Liver (tissue), 9 donors: ENCODE measurements around the gene HIVEP2. TPM values are rescaled to one million over a fixed set of nuclear protein-coding genes. Genes with fewer than 3 reads are reported as not detected.

Experiments used
- DNase-seq: peaks from one replicate; pipeline ENCODE4 v3.0.0-alpha.2; 2017; ENCODE audit warnings: low spot score
- H3K27ac ChIP-seq, 2 donors: one replicate each; pipeline ENCODE4 v1.7.0; 2013; ENCODE audit warnings: inconsistent platforms in 2 of 2, low read length in 2 of 2, control low read depth in 1 of 2, low read depth in 1 of 2, mild to moderate bottlenecking in 1 of 2
- H3K27me3 ChIP-seq, 4 donors: one replicate each; pipeline versions ENCODE4 v1.6.1 to v1.7.0; 2013; ENCODE audit warnings: low read length in 3 of 4, inconsistent platforms in 1 of 4, mild to moderate bottlenecking in 1 of 4, moderate library complexity in 1 of 4; ENCODE audit not compliant: control insufficient read depth in 4 of 4, insufficient read depth in 4 of 4
- H3K36me3 ChIP-seq, 4 donors: one replicate each; pipeline versions ENCODE4 v1.6.1 to v1.7.0; 2013; ENCODE audit warnings: low read length in 3 of 4, mild to moderate bottlenecking in 3 of 4, low read depth in 1 of 4, moderate library complexity in 1 of 4; ENCODE audit not compliant: control insufficient read depth in 4 of 4, insufficient read depth in 3 of 4
- H3K4me1 ChIP-seq, 4 donors: one replicate each; pipeline versions ENCODE4 v1.6.1 to v1.7.0; 2013; ENCODE audit warnings: low read length in 3 of 4, mild to moderate bottlenecking in 3 of 4, moderate library complexity in 1 of 4; ENCODE audit not compliant: control insufficient read depth in 4 of 4, insufficient read depth in 4 of 4
- H3K4me3 ChIP-seq, 3 donors: one replicate each; pipeline versions ENCODE4 v1.6.1 to v1.7.0; 2013; ENCODE audit warnings: low read length in 3 of 3, control low read depth in 1 of 3, low read depth in 1 of 3, mild to moderate bottlenecking in 1 of 3
- H3K9ac ChIP-seq, 2 donors: one replicate each; pipeline ENCODE4 v1.7.0; 2013; ENCODE audit warnings: low read length in 2 of 2, mild to moderate bottlenecking in 2 of 2, moderate library complexity in 2 of 2, control low read depth in 1 of 2, low read depth in 1 of 2
- H3K9me3 ChIP-seq, 4 donors: one replicate each; pipeline versions ENCODE4 v1.6.1 to v1.7.0; 2013; ENCODE audit warnings: low read length in 3 of 4; ENCODE audit not compliant: control insufficient read depth in 4 of 4
- EGR1 ChIP-seq, 2 donors: IDR thresholded peaks; 2 replicates each; pipeline ENCODE4 v1.6.1; 2016 to 2018; ENCODE audit warnings: antibody characterized with exemption in 2 of 2, low read depth in 2 of 2
- FOXA1 ChIP-seq: IDR thresholded peaks from 2 replicates; pipeline ENCODE4 v1.6.1; 2016; ENCODE audit warnings: antibody characterized with exemption
- FOXA2 ChIP-seq: IDR thresholded peaks from 2 replicates; pipeline ENCODE4 v1.6.1; 2016; ENCODE audit warnings: antibody characterized with exemption
- GABPA ChIP-seq, 2 donors: IDR thresholded peaks in 1 of 2; conservative IDR thresholded peaks in 1 of 2; 2 replicates each; pipeline ENCODE4 v1.6.1; 2016; ENCODE audit warnings: antibody characterized with exemption in 2 of 2, mild to moderate bottlenecking in 1 of 2, moderate library complexity in 1 of 2
- HNF4A ChIP-seq, 2 donors: conservative IDR thresholded peaks; 2 replicates each; pipeline ENCODE4 v1.6.1; 2016; ENCODE audit warnings: antibody characterized with exemption in 2 of 2, mild to moderate bottlenecking in 2 of 2
- HNF4G ChIP-seq: IDR thresholded peaks from 2 replicates; pipeline ENCODE4 v1.6.1; 2016; ENCODE audit warnings: antibody characterized with exemption
- JUND ChIP-seq, 2 donors: IDR thresholded peaks; 2 replicates each; pipeline ENCODE4 v1.6.1; 2016; ENCODE audit warnings: antibody characterized with exemption in 2 of 2
- MAX ChIP-seq: IDR thresholded peaks from 2 replicates; pipeline ENCODE4 v1.6.1; 2016; ENCODE audit warnings: antibody characterized with exemption
- NR2F2 ChIP-seq: IDR thresholded peaks from 2 replicates; pipeline ENCODE4 v1.6.1; 2016; ENCODE audit warnings: antibody characterized with exemption
- RAD21 ChIP-seq, 2 donors: IDR thresholded peaks; 2 replicates each; pipeline ENCODE4 v1.6.1; 2016; ENCODE audit warnings: antibody characterized with exemption in 2 of 2, mild to moderate bottlenecking in 2 of 2
- RXRA ChIP-seq, 2 donors: IDR thresholded peaks; 2 replicates each; pipeline ENCODE4 v1.6.1; 2017 to 2018; ENCODE audit warnings: antibody characterized with exemption in 2 of 2, mild to moderate bottlenecking in 1 of 2
- SP1 ChIP-seq: IDR thresholded peaks from 2 replicates; pipeline ENCODE4 v1.6.1; 2018; ENCODE audit warnings: antibody characterized with exemption, mild to moderate bottlenecking
- TAF1 ChIP-seq: conservative IDR thresholded peaks from 2 replicates; pipeline ENCODE4 v1.6.1; 2016; ENCODE audit warnings: antibody characterized with exemption, mild to moderate bottlenecking
- YY1 ChIP-seq: IDR thresholded peaks from 2 replicates; pipeline ENCODE4 v1.6.1; 2016; ENCODE audit warnings: antibody characterized with exemption, mild to moderate bottlenecking
- ZBTB33 ChIP-seq: IDR thresholded peaks from 2 replicates; pipeline ENCODE4 v1.6.1; 2016; ENCODE audit warnings: antibody characterized with exemption
- WGBS: extraction: QIAGEN DNeasy Blood & Tissue Kit; methylation state at CpG from one replicate; pipeline ENCODE4 v1.1.7; 2013; 5-methylcytosine and 5-hydroxymethylcytosine counted together
- polyA plus RNA-seq, 2 donors: library from polyadenylated mRNA; stranded (reverse) in 1 of 2; unstranded in 1 of 2; fragments of 200-250 nt in 1 of 2; fragments of >200 nt in 1 of 2; fragmentation: Nextera tagmentation in 1 of 2; extraction: Ambion mirVana in 1 of 2; gene quantifications; one replicate each; pipeline versions ENCODE4 v1.2.1 to v1.2.3, GENCODE V29; 2013 to 2015
- total RNA-seq, 2 donors: library from RNA; depleted of rRNA; stranded (reverse); fragments of >200 nt; gene quantifications; one replicate each; pipeline ENCODE4 v1.2.3, GENCODE V29; 2014
- TF ChIP-seq, protein P1 (sequence below): IDR thresholded peaks from 2 replicates; pipeline ENCODE4 v1.6.1; 2016; ENCODE audit warnings: antibody characterized with exemption, mild to moderate bottlenecking
- TF ChIP-seq, protein P2 (sequence below): fragments of 150-350 bp; IDR thresholded peaks from 2 replicates; pipeline ENCODE4 v1.5.1; 2017; ENCODE audit warnings: improper control_type of control experiment, low read depth, low read length; ENCODE audit not compliant: missing input control
- TF ChIP-seq, protein P3 (sequence below): IDR thresholded peaks from 2 replicates; pipeline ENCODE4 v1.6.1; 2016; ENCODE audit warnings: antibody characterized with exemption
- donor health status: healthy.
- donor health status: healthy.
- donor health status: healthy.
- donor health status: healthy.
- donor health status: healthy.

The HIVEP2 gene
- total and polyA plus RNA-seq, 4 donors: 0.82 to 6.6 (median 1.3) TPM

DNA sequence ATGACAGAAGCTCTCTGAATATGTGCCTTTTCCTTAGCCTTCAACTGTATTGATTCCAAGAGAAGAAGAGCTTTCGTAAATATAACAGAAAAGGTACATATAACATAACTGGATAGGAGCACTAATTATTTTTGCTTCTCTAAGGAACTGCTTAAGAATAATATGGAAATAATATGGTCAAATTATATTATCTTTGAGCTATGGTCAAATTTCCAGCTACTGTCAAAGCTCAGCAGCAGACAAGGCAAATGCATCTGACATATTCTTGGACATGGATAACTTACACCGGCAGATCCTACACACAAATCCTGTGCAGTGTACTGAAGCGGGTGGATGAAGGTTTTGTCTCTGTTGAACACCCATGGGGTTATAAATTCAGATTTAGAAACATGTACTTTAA lies 150.6 kb downstream of the HIVEP2 start:
- H3K27ac ChIP-seq: no peak overlapping the region
- no peaks in the 10 kb centered on the region for H3K9me3 ChIP-seq
- DNase-seq: no peak
- WGBS: 80% methylated on average over 3 of the region's 3 CpGs
- H3K4me1 ChIP-seq: no peaks in the 10 kb centered on the region
- H3K4me3 ChIP-seq: no peak overlapping the region
- no peaks in the 10 kb centered on the region for H3K36me3 ChIP-seq
- H3K27me3 ChIP-seq: no peaks in the 10 kb centered on the region
- no peak overlapping the region for H3K9ac ChIP-seq
- TF ChIP-seq NR2F2 (no peak), TAF1 (no peak), FOXA1 (no peak), RAD21 (IDR thresholded peaks at IDR 0.05) (no peak), HNF4G (no peak), SP1 (no peak), MAX (no peak), GABPA (IDR thresholded peaks at IDR 0.05 in 1 of 2, conservative IDR thresholded peaks at IDR 0.05 in 1 of 2) (no peak), JUND (IDR thresholded peaks at IDR 0.05) (no peak), FOXA2 (no peak), HNF4A (conservative IDR thresholded peaks at IDR 0.05) (no peak), RXRA (IDR thresholded peaks at IDR 0.05) (no peak), EGR1 (IDR thresholded peaks at IDR 0.05; ENCODE audit: low read depth in 2 of 2) (no peak), ZBTB33 (no peak), YY1 (no peak)
- TF ChIP-seq, protein P1, sequence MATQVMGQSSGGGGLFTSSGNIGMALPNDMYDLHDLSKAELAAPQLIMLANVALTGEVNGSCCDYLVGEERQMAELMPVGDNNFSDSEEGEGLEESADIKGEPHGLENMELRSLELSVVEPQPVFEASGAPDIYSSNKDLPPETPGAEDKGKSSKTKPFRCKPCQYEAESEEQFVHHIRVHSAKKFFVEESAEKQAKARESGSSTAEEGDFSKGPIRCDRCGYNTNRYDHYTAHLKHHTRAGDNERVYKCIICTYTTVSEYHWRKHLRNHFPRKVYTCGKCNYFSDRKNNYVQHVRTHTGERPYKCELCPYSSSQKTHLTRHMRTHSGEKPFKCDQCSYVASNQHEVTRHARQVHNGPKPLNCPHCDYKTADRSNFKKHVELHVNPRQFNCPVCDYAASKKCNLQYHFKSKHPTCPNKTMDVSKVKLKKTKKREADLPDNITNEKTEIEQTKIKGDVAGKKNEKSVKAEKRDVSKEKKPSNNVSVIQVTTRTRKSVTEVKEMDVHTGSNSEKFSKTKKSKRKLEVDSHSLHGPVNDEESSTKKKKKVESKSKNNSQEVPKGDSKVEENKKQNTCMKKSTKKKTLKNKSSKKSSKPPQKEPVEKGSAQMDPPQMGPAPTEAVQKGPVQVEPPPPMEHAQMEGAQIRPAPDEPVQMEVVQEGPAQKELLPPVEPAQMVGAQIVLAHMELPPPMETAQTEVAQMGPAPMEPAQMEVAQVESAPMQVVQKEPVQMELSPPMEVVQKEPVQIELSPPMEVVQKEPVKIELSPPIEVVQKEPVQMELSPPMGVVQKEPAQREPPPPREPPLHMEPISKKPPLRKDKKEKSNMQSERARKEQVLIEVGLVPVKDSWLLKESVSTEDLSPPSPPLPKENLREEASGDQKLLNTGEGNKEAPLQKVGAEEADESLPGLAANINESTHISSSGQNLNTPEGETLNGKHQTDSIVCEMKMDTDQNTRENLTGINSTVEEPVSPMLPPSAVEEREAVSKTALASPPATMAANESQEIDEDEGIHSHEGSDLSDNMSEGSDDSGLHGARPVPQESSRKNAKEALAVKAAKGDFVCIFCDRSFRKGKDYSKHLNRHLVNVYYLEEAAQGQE: no peak
- TF ChIP-seq, protein P2, sequence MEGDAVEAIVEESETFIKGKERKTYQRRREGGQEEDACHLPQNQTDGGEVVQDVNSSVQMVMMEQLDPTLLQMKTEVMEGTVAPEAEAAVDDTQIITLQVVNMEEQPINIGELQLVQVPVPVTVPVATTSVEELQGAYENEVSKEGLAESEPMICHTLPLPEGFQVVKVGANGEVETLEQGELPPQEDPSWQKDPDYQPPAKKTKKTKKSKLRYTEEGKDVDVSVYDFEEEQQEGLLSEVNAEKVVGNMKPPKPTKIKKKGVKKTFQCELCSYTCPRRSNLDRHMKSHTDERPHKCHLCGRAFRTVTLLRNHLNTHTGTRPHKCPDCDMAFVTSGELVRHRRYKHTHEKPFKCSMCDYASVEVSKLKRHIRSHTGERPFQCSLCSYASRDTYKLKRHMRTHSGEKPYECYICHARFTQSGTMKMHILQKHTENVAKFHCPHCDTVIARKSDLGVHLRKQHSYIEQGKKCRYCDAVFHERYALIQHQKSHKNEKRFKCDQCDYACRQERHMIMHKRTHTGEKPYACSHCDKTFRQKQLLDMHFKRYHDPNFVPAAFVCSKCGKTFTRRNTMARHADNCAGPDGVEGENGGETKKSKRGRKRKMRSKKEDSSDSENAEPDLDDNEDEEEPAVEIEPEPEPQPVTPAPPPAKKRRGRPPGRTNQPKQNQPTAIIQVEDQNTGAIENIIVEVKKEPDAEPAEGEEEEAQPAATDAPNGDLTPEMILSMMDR: no peak
- TF ChIP-seq, protein P3, sequence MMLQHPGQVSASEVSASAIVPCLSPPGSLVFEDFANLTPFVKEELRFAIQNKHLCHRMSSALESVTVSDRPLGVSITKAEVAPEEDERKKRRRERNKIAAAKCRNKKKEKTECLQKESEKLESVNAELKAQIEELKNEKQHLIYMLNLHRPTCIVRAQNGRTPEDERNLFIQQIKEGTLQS: no peak
